ENCODE results near the gene C6orf120. TPM values are rescaled to one million over a fixed set of nuclear protein-coding genes. Genes with fewer than 3 reads are reported as not detected.

The C6orf120 gene
- total RNA-seq, 1 donor from 2014 or later, result 29.7 TPM

DNA sequence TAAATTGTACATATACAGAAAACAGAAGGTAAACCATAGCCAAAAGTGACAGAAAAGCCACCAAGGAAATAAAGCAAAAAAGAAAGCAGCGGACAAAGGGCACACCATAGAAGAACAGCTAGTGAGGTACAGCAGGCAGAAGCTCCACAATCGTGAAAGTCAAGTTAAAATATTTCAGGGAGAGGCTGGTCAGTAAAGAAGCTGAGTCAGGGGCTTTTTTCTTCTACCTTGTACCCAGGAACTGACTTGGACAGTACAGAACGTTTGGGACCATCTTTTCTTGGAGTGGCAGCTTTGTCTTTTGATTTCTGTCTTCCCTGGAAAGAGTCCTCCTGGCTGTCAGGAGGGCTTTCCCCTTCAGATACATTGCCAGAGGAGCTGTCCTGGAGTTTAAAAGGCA is 8.1 kb downstream of the C6orf120 start:
- H3K27me3 Mint-ChIP-seq (ENCODE audit: unreplicated experiment), result no peaks in the 10 kb centered on the region
- TF ChIP-seq, protein P1, sequence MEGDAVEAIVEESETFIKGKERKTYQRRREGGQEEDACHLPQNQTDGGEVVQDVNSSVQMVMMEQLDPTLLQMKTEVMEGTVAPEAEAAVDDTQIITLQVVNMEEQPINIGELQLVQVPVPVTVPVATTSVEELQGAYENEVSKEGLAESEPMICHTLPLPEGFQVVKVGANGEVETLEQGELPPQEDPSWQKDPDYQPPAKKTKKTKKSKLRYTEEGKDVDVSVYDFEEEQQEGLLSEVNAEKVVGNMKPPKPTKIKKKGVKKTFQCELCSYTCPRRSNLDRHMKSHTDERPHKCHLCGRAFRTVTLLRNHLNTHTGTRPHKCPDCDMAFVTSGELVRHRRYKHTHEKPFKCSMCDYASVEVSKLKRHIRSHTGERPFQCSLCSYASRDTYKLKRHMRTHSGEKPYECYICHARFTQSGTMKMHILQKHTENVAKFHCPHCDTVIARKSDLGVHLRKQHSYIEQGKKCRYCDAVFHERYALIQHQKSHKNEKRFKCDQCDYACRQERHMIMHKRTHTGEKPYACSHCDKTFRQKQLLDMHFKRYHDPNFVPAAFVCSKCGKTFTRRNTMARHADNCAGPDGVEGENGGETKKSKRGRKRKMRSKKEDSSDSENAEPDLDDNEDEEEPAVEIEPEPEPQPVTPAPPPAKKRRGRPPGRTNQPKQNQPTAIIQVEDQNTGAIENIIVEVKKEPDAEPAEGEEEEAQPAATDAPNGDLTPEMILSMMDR (IDR thresholded peaks at IDR 0.05; ENCODE audit: partially characterized antibody, unreplicated experiment), result no peak
- H3K27ac Mint-ChIP-seq (ENCODE audit: unreplicated experiment), result no peak overlapping the region
- no peaks in the 10 kb centered on the region for H3K36me3 Mint-ChIP-seq (ENCODE audit: unreplicated experiment)
- H3K4me1 Mint-ChIP-seq (ENCODE audit: low read depth, unreplicated experiment), result no peaks in the 10 kb centered on the region
- no peak overlapping the region for H3K4me3 Mint-ChIP-seq (ENCODE audit: unreplicated experiment)
- no peaks in the 10 kb centered on the region for H3K9me3 Mint-ChIP-seq (ENCODE audit: unreplicated experiment)
- DNase-seq, result no peak

DNA sequence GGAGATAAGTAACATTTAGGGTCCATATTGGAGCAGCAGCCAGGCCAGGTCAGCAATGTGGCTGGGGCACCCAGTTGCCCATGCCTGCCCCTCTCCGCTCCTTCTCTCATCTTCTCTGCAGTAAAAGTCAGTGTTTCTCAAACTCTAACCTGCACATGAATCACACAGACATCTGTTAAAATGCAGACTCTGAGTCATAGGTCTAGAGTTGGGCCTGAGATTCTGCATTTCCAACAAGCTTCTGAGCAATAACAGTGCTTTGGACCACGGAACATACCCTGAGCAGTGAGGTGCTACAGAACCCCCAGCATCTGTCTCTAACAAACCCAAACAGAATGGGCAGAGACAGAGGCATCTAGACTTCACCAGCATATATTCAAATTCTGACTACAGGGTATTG is 12.3 kb downstream of the C6orf120 start:
- Mint-ChIP-seq H3K9me3 (ENCODE audit: unreplicated experiment) (no peaks in the 10 kb centered on the region), H3K36me3 (ENCODE audit: unreplicated experiment) (no peaks in the 10 kb centered on the region), H3K4me1 (ENCODE audit: low read depth, unreplicated experiment) (no peaks in the 10 kb centered on the region), H3K4me3 (ENCODE audit: unreplicated experiment) (no peak overlapping the region), H3K27me3 (ENCODE audit: unreplicated experiment) (no peaks in the 10 kb centered on the region), H3K27ac (ENCODE audit: unreplicated experiment) (no peak overlapping the region)
- TF ChIP-seq, protein P1 (IDR thresholded peaks at IDR 0.05; ENCODE audit: partially characterized antibody, unreplicated experiment), result no peak
- no peak for DNase-seq

DNA sequence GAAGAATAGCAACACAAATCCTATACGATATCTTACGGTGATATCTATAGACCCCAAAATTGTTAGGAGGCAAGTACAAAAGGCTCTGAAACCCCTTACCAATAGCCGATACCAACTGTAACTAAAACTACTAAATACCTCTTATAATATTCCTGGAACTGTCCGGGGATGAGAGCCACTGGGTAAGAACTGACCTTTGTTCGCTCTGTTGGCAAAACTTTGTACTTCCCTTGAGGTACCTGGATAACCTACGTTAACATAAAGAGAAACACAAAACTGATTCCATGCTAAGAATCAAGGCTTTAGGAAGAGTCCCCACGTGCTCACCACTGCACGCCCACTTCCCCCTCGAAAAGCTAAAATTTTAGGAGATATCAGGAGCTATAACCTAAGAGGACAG is 12.7 kb downstream of the C6orf120 start:
- Mint-ChIP-seq H3K4me3 (ENCODE audit: unreplicated experiment) (no peak overlapping the region), H3K27me3 (ENCODE audit: unreplicated experiment) (no peaks in the 10 kb centered on the region), H3K4me1 (ENCODE audit: low read depth, unreplicated experiment) (no peaks in the 10 kb centered on the region), H3K27ac (ENCODE audit: unreplicated experiment) (no peak overlapping the region), H3K36me3 (ENCODE audit: unreplicated experiment) (no peaks in the 10 kb centered on the region), H3K9me3 (ENCODE audit: unreplicated experiment) (no peaks in the 10 kb centered on the region)
- DNase-seq, result no peak
- TF ChIP-seq, protein P1 (IDR thresholded peaks at IDR 0.05; ENCODE audit: partially characterized antibody, unreplicated experiment), result no peak

DNA sequence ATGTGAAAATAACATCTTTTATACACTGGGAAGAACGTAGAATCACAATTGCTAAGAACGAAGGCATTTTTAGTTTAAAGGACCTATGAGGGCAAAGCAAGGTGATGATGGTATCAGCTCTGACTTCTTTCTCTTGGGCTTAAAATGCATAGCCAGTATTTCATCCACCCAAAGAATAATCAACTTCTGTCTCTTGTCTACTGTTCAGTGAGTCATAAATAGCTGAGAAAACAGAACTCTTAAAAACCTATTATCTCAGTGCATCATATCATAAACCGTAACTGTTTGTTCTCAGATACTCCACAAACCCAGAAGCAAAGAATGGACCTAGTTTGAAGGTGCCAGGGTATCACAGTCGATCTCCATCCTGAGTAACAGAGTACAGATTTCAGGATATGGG is 17.2 kb downstream of the C6orf120 start:
- DNase-seq, result no peak

DNA sequence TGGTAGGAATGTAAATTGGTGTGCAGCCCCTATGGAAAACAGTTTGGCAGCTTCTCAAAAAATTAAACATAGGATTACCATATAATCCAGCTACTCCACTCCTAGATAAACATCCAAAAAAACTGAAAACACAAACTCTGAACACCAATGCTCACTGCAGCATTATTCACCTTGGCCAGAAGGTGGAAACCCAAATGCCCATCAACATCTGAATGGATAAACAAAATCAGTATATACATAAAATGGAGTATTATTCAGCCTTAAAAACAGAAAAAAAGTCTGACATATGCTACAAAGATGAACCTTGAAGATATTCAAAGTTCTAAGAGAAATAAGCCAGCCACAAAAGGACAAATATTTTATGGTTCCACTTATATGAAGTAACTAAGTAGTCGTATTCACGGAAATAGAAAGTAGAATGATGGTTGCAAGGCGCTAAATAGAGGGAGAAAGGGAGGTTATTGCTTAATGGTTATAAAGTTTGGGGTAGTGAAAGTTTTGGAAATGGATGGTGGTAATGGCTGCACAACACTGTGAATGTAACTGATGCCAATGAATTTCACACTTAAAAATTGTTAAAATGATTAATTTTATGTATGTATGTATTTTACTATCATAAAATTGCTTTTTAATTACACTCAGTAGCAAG is 18.4 kb downstream of the C6orf120 start:
- no peak overlapping the region for H3K27ac Mint-ChIP-seq (ENCODE audit: unreplicated experiment)
- DNase-seq, result no peak
- H3K27me3 Mint-ChIP-seq (ENCODE audit: unreplicated experiment), result peaks cover 8% of the 10 kb centered on the region
- peaks cover 3% of the 10 kb centered on the region for H3K4me1 Mint-ChIP-seq (ENCODE audit: low read depth, unreplicated experiment)
- no peak overlapping the region for H3K4me3 Mint-ChIP-seq (ENCODE audit: unreplicated experiment)
- TF ChIP-seq, protein P1 (IDR thresholded peaks at IDR 0.05; ENCODE audit: partially characterized antibody, unreplicated experiment), result no peak
- H3K36me3 Mint-ChIP-seq (ENCODE audit: unreplicated experiment), result no peaks in the 10 kb centered on the region
- H3K9me3 Mint-ChIP-seq (ENCODE audit: unreplicated experiment), result peaks cover 10% of the 10 kb centered on the region

More for the DNA sequence above, 17.2 kb downstream of the C6orf120 start:
- Mint-ChIP-seq H3K36me3 (ENCODE audit: unreplicated experiment) (no peaks in the 10 kb centered on the region), H3K27ac (ENCODE audit: unreplicated experiment) (no peak overlapping the region), H3K9me3 (ENCODE audit: unreplicated experiment) (peaks cover 6% of the 10 kb centered on the region), H3K27me3 (ENCODE audit: unreplicated experiment) (peaks cover 4% of the 10 kb centered on the region), H3K4me3 (ENCODE audit: unreplicated experiment) (no peak overlapping the region), H3K4me1 (ENCODE audit: low read depth, unreplicated experiment) (peaks cover 3% of the 10 kb centered on the region)
- TF ChIP-seq, protein P1 (IDR thresholded peaks at IDR 0.05; ENCODE audit: partially characterized antibody, unreplicated experiment), result no peak

Measured in glutamatergic neuron (in vitro differentiated cells).